ENCODE results near the gene PLPP6.

DNA sequence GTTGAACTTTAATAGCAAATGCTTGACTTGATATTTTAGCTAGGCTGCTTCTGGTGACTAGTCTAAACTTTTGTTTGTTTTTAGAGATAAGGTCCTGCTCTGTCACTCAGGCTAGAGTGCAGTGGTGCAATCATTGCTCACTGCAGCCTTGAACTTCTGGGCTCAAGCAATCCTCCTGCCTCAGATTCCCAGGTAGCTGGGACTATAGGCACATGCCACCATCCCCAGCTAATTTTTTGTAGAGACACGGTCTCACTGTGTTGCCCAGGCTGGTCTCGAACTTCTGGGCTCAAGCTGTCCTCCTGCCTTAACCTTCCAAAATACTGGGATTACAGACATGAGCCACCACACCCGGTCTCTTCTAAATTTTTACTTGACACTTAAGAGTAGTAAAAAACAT lies 38.0 kb downstream of the PLPP6 start:
- TF ChIP-seq EZH2 (IDR thresholded peaks at IDR 0.05; ENCODE audit: low read length) (no peak), CTCF (optimal IDR thresholded peaks at IDR 0.05 in 1 of 3, IDR thresholded peaks at IDR 0.05 in 1 of 3, conservative IDR thresholded peaks at IDR 0.05 in 1 of 3; ENCODE audit: extremely low read depth in 1 of 3, insufficient read depth in 2 of 3, low read length in 3 of 3) (no peak)

All from keratinocyte (primary cell).